Neural progenitor cell (in vitro differentiated cells): ENCODE measurements around the gene ATP8B4.

Experiments
- EZH2 ChIP-seq: fragments of 200-600 bp; sonication (generic); IDR thresholded peaks from 2 replicates; pipeline ENCODE4 v1.6.1; 2017; ENCODE audit warnings: antibody characterized with exemption, mild to moderate bottlenecking, moderate library complexity
- TF ChIP-seq, protein P1 (sequence below): fragments of 200-600 bp; sonication (generic); IDR thresholded peaks from 2 replicates; pipeline ENCODE4 v1.5.1; 2017; ENCODE audit warnings: antibody characterized with exemption, mild to moderate bottlenecking

DNA sequence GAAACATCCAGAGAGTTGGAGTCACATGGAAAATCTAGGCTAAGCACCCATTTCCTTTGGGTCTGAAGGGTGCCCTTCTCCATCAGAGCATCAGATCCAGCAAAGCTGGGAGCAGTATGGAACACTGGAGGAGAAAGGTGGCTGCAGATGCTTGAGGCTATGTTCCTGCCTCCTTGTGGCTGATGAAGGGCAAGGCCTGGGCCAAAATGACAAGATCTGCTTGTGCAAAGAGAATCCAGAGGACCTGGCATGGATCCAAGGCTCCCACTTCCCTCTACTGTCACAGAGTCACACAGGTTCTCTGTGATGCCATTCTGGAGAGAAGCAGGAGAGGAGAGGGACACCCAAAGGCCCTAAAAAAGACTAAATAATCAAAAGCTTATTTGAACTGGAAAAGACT lies 9.2 kb upstream of the ATP8B4 start:
- TF ChIP-seq, protein P1, sequence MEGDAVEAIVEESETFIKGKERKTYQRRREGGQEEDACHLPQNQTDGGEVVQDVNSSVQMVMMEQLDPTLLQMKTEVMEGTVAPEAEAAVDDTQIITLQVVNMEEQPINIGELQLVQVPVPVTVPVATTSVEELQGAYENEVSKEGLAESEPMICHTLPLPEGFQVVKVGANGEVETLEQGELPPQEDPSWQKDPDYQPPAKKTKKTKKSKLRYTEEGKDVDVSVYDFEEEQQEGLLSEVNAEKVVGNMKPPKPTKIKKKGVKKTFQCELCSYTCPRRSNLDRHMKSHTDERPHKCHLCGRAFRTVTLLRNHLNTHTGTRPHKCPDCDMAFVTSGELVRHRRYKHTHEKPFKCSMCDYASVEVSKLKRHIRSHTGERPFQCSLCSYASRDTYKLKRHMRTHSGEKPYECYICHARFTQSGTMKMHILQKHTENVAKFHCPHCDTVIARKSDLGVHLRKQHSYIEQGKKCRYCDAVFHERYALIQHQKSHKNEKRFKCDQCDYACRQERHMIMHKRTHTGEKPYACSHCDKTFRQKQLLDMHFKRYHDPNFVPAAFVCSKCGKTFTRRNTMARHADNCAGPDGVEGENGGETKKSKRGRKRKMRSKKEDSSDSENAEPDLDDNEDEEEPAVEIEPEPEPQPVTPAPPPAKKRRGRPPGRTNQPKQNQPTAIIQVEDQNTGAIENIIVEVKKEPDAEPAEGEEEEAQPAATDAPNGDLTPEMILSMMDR: peak; percentile 15
- TF ChIP-seq EZH2: no peak
